HepG2 (cell line): ENCODE data around the gene EVA1A. TPM values are rescaled to one million over a fixed set of nuclear protein-coding genes. Genes with fewer than 3 reads are reported as not detected.

Experiments
- AFF4 ChIP-seq: sonication (generic); formaldehyde crosslinking; IDR thresholded peaks from 2 replicates; pipeline ENCODE4 v1.4.0; 2020; ENCODE audit warnings: missing genetic modification reagents
- ATRX ChIP-seq: sonication (generic); formaldehyde crosslinking; IDR thresholded peaks from 2 replicates; pipeline ENCODE4 v1.4.0; 2020; ENCODE audit warnings: missing genetic modification reagents, borderline replicate concordance
- FOXO1 ChIP-seq: sonication (generic); formaldehyde crosslinking; IDR thresholded peaks from 2 replicates; pipeline ENCODE4 v1.4.0; 2020; ENCODE audit warnings: missing genetic modification reagents
- KDM3A ChIP-seq: IDR thresholded peaks from 2 replicates; pipeline ENCODE4 v1.6.1; 2018; ENCODE audit warnings: low read depth, missing compliant biosample characterization
- KDM5B ChIP-seq: sonication (generic); formaldehyde crosslinking; IDR thresholded peaks from 2 replicates; pipeline ENCODE4 v1.4.0; 2020; ENCODE audit warnings: missing genetic modification reagents, mild to moderate bottlenecking, borderline replicate concordance
- LBX2 ChIP-seq: sonication (generic); formaldehyde crosslinking; IDR thresholded peaks from 2 replicates; pipeline ENCODE4 v1.5.0; 2020; ENCODE audit warnings: missing genetic modification reagents, mild to moderate bottlenecking, borderline replicate concordance
- U2AF2 ChIP-seq: fragments of 200-400 bp; formaldehyde crosslinking; IDR thresholded peaks from 2 replicates; pipeline ENCODE4 v1.6.1; 2017; ENCODE audit warnings: low read depth, mild to moderate bottlenecking, low read length
- ZNF326 ChIP-seq: sonication (generic); formaldehyde crosslinking; IDR thresholded peaks from 2 replicates; pipeline ENCODE4 v1.4.0; 2020; ENCODE audit warnings: missing genetic modification reagents, borderline replicate concordance
- ZNF367 ChIP-seq: sonication (generic); formaldehyde crosslinking; IDR thresholded peaks from 2 replicates; pipeline ENCODE4 v1.4.0; 2020; ENCODE audit warnings: missing genetic modification reagents, borderline replicate concordance
- ZNF407 ChIP-seq: sonication (generic); formaldehyde crosslinking; IDR thresholded peaks from one replicate; pipeline ENCODE4 v1.5.1; 2020; ENCODE audit warnings: mild to moderate bottlenecking, missing genetic modification reagents; ENCODE audit errors: not compliant biosample characterization
- ZNF558 ChIP-seq: sonication (generic); formaldehyde crosslinking; IDR thresholded peaks from 2 replicates; pipeline ENCODE4 v1.9.0; 2022; ENCODE audit warnings: mild to moderate bottlenecking, missing genetic modification reagents, borderline replicate concordance
- ZNF567 ChIP-seq: sonication (generic); formaldehyde crosslinking; IDR thresholded peaks from 2 replicates; pipeline ENCODE4 v1.8.1; 2023; ENCODE audit warnings: mild to moderate bottlenecking, missing genetic modification reagents, borderline replicate concordance
- ZNF660 ChIP-seq: sonication (generic); formaldehyde crosslinking; IDR thresholded peaks from 2 replicates; pipeline ENCODE4 v1.5.1; 2020; ENCODE audit warnings: mild to moderate bottlenecking, low read depth, missing genetic modification reagents, borderline replicate concordance
- ZNF780A ChIP-seq: sonication (generic); formaldehyde crosslinking; IDR thresholded peaks from 2 replicates; pipeline ENCODE4 v1.8.0; 2022; ENCODE audit warnings: mild to moderate bottlenecking, missing genetic modification reagents, moderate library complexity
- ZSCAN25 ChIP-seq: sonication (generic); formaldehyde crosslinking; IDR thresholded peaks from 2 replicates; pipeline ENCODE4 v1.8.0; 2022; ENCODE audit warnings: mild to moderate bottlenecking, missing genetic modification reagents
- polyA plus RNA-seq, 8 experiments: library from polyadenylated mRNA; depleted of rRNA in 3 of 8; stranded (reverse) in 7 of 8; unstranded in 1 of 8; fragments of >200 nt; fragmentation: Illumina TruSeq in 4 of 8; extraction: Trizol in 4 of 8; gene quantifications; 2 replicates each; pipeline versions ENCODE4 v1.2.1 to v1.2.3, GENCODE V29; 2011 to 2016; ENCODE audit warnings: low read depth in 4 of 8, missing spikeins in 1 of 8, mixed read lengths in 1 of 8; ENCODE audit not compliant: insufficient read depth in 1 of 8
- total RNA-seq, 5 experiments: library from RNA; depleted of rRNA; stranded (reverse); fragments of >200 nt; fragmentation: Illumina TruSeq; extraction: Trizol; gene quantifications; 2 replicates each; pipeline ENCODE4 v1.2.3, GENCODE V29; 2016; ENCODE audit warnings: low read depth in 1 of 5

Gene EVA1A
- total and polyA plus RNA-seq, 2 of the 13 experiments (the other 11 are each of a cell fraction or from before 2014, with no cell fraction given): 57.5 to 57.8 TPM

- TF ChIP-seq AFF4 (CRISPR knock-in tag) (peak; percentile 90), FOXO1 (peak; percentile 99), ZNF660 (CRISPR knock-in tag) (no peak), ZNF367 (CRISPR knock-in tag) (no peak), ZNF407 (no peak), KDM5B (CRISPR knock-in tag) (no peak), ATRX (peak; percentile 47; the same call in 1 of the 2 replicates), ZNF780A (CRISPR knock-in tag) (no peak), KDM3A (CRISPR knock-in tag) (peak; percentile 86), LBX2 (CRISPR knock-in tag) (no peak), ZNF567 (CRISPR knock-in tag) (no peak), U2AF2 (no peak), ZNF558 (peak; percentile 45; the same call in 1 of the 2 replicates), ZSCAN25 (0 out of 2 replicates have a peak, but pooled peaks have one; percentile 51), ZNF326 (CRISPR knock-in tag) (no peak)
Measured at GRCh38 chr2:75516378-75517360, 44.1 kb downstream of the EVA1A start (continued).
